ENCODE data around the gene AXIN2. TPM values are rescaled to one million over a fixed set of nuclear protein-coding genes. Genes with fewer than 3 reads are reported as not detected.
"Not testable (repeated sequence)": the region's sequence is repeated elsewhere in the genome, so short reads cannot be mapped to it uniquely, and the experiment has no call there.

AXIN2 gene
- total RNA-seq, 4 donors from 2014 or later: 8.2 to 65.1 (median 42.0) TPM

GRCh38 chr17:65527381-65527780, 34.1 kb downstream of the AXIN2 start:
- H3K4me3 ChIP-seq: no peak overlapping the region
- H3K27ac ChIP-seq: no peak overlapping the region
- no peaks in the 10 kb centered on the region for H3K27me3 ChIP-seq
- intact Hi-C loops (cut with DNase I; ENCODE audit: low total_unique reads): no loop called here
- DNase-seq: no peak
- no peaks in the 10 kb centered on the region for H3K36me3 ChIP-seq
- TF ChIP-seq POLR2A (IDR thresholded peaks at IDR 0.05): no peak
- no peak for TF ChIP-seq CTCF (IDR thresholded peaks at IDR 0.05)
- peaks cover 5 to 13% of the 10 kb centered on the region in 2 donors for H3K4me1 ChIP-seq
- no peaks in the 10 kb centered on the region for H3K9me3 ChIP-seq

DNA sequence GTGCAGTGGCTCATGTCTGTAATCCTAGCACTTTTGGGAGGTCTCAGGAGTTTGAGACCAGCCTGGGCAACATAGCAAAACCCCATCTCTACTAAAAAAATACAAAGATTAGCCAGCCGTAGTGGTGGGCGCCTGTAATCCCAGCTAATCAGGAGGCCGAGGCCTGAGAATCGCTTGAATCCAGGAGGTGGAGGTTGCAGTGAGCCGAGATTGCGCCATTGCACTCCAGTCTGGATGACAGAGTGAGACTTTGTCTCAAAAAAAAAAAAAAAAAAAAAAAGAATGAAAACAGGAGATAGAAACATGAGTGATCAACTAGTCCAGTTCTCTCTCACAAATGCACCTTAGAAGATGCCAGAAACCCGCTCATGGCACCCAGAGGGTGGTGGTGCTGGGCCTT, 34.6 kb downstream of the AXIN2 start:
- peaks cover 5 to 12% of the 10 kb centered on the region in 2 donors for H3K4me1 ChIP-seq
- H3K27me3 ChIP-seq; H3K36me3 ChIP-seq; H3K27ac ChIP-seq; H3K9me3 ChIP-seq; DNase-seq; intact Hi-C loops (cut with DNase I; ENCODE audit: low total_unique reads); H3K4me3 ChIP-seq: not testable (repeated sequence)

- Histone ChIP-seq H3K4me1 (no peaks in the 10 kb centered on the region), H3K27me3 (no peaks in the 10 kb centered on the region), H3K36me3 (no peaks in the 10 kb centered on the region), H3K4me3 (no peak overlapping the region), H3K27ac (no peak overlapping the region), H3K9me3 (no peaks in the 10 kb centered on the region)
- no peak for DNase-seq
- TF ChIP-seq CTCF (IDR thresholded peaks at IDR 0.05) (no peak), POLR2A (IDR thresholded peaks at IDR 0.05) (no peak)
- intact Hi-C loops (cut with DNase I; ENCODE audit: low total_unique reads): no loop called here
Measured at GRCh38 chr17:65523853-65524664, 37.4 kb downstream of the AXIN2 start.

- H3K9me3 ChIP-seq: no peaks in the 10 kb centered on the region
- no peak overlapping the region for H3K27ac ChIP-seq
- H3K4me3 ChIP-seq: no peak overlapping the region
- no peaks in the 10 kb centered on the region for H3K27me3 ChIP-seq
- no peaks in the 10 kb centered on the region for H3K36me3 ChIP-seq
- intact Hi-C loops (cut with DNase I; ENCODE audit: low total_unique reads): no loop called here
- TF ChIP-seq CTCF (IDR thresholded peaks at IDR 0.05): no peak
- no peak for TF ChIP-seq POLR2A (IDR thresholded peaks at IDR 0.05)
- DNase-seq: no peak
- no peaks in the 10 kb centered on the region for H3K4me1 ChIP-seq
Measured at GRCh38 chr17:65523411-65523810, 38.0 kb downstream of the AXIN2 start.

DNA sequence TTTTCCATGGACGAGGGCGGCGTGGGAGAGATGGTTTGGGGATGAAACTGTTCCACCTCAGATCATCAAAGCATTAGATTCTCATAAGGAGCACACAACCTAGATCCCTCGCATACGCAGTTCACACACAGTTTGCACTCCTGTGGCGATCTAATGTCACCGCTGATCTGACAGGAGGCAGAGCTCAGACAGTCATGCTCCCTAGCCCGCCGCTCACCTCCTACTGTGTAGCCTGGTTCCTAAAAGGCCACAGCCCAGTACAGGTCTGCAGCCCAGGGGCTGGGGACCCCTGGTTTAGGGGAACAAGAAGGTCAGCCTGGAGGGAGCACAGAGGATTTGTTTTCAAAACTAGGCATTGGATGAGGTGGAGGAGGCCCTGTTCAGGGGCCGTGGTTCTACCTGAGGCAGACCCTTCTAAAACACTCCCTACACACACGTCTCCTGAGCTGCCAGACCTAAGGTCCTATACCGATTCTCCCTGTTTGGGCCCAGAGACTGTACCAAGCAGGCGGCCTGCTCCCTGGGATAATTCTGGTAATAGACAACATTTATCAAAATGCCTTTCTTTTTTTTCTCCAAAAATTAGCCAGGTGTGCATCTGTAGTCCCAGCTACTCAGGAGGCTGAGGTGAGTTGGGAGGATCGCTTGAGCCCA, 38.6 kb downstream of the AXIN2 start:
- Histone ChIP-seq H3K27me3 (no peaks in the 10 kb centered on the region), H3K27ac (no peak overlapping the region), H3K9me3 (no peaks in the 10 kb centered on the region), H3K36me3 (no peaks in the 10 kb centered on the region), H3K4me3 (no peak overlapping the region), H3K4me1 (no peaks in the 10 kb centered on the region)
- DNase-seq: no peak
- TF ChIP-seq CTCF (IDR thresholded peaks at IDR 0.05) (no peak), POLR2A (IDR thresholded peaks at IDR 0.05) (no peak)
- intact Hi-C loops (cut with DNase I; ENCODE audit: low total_unique reads): no loop called here
